ENCODE measurements around the gene HS2ST1.
A peak's percentile ranks its signal among the peaks of the same experiment; 100 is the strongest.
"Not testable (repeated sequence)": the region's sequence is repeated elsewhere in the genome, so short reads cannot be mapped to it uniquely, and the experiment has no call there.

Gene HS2ST1

DNA sequence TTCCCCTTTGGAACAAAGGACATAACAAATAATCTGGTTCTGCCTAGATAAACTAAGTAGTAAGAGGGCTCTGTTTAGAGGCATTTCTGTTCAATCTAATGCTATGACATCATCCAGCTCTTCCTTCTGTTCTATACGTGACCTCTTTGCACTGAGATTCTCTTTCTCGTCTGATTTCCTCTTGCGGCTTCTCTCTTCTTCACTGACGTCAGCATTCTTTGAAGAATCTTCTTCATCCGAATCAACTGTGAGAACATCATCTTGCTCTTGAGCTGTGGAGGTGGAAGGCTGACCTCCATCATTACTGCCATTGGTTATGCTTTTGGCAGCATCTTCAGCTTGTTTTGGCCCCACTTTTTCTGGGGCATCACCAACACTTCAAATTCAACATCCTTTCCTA, 130.4 kb downstream of the HS2ST1 start:
- no peaks in the 10 kb centered on the region for H3K27me3 Mint-ChIP-seq
- peaks cover 54% of the 10 kb centered on the region for H3K4me1 Mint-ChIP-seq (ENCODE audit: low read depth)
- H3K9me3 Mint-ChIP-seq (ENCODE audit: low read depth), result no peaks in the 10 kb centered on the region
- H3K36me3 Mint-ChIP-seq, result peaks cover 9% of the 10 kb centered on the region
- peak overlapping the region; percentile 5 for H3K4me3 Mint-ChIP-seq
- peak overlapping the region; percentile 36 for H3K27ac Mint-ChIP-seq

GRCh38 chr1:87045761-87046304, 131.4 kb downstream of the HS2ST1 start:
- peak overlapping the region; percentile 65 for H3K4me3 Mint-ChIP-seq
- peaks cover 58% of the 10 kb centered on the region for H3K4me1 Mint-ChIP-seq (ENCODE audit: low read depth)
- H3K36me3 Mint-ChIP-seq, result peaks cover 9% of the 10 kb centered on the region
- H3K27ac Mint-ChIP-seq, result peak overlapping the region; percentile 55
- H3K9me3 Mint-ChIP-seq (ENCODE audit: low read depth), result no peaks in the 10 kb centered on the region
- no peaks in the 10 kb centered on the region for H3K27me3 Mint-ChIP-seq

DNA sequence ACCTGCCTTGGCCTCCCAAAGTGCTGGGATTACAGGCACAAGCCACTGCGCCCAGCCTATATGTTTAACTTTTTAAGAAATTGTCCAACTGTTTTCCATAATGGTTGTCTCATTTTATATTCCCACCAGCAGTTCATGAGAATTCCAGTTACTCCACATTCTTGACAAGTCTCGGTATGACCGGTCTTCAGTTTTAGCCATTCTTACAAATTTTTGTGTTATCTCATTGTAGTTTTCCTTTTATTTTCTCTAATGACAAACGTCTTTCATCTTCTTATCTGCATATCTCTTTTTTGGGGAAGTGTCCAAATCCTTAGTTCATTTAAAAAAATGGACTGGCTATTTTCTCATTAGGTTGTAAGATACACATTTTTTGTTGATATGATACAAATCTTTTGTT, 132.5 kb downstream of the HS2ST1 start:
- Mint-ChIP-seq H3K36me3 (peaks cover 9% of the 10 kb centered on the region), H3K27me3 (no peaks in the 10 kb centered on the region), H3K27ac (no peak overlapping the region), H3K9me3 (ENCODE audit: low read depth) (no peaks in the 10 kb centered on the region), H3K4me3 (no peak overlapping the region), H3K4me1 (ENCODE audit: low read depth) (peaks cover 54% of the 10 kb centered on the region)

DNA sequence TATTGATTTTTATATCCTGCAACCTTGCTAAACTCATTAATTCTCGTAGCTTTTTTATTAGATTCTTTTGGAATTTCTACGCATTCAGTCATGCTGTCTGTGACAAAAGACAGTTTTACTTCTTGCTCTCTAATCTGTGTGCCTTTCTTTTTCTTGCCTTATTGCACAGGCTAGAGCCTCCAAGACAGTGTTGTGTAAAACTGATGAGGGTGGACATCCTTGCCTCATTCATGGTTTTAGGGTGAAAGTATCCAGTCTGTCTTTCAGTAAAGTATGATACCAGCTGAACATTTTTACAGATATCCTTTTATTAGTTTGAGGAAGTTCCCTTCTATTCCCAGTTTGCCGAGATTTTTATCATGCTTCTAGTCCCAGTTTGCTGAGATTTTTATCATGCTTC, 133.8 kb downstream of the HS2ST1 start:
- H3K4me1 Mint-ChIP-seq (ENCODE audit: low read depth), result peaks cover 44% of the 10 kb centered on the region
- no peaks in the 10 kb centered on the region for H3K9me3 Mint-ChIP-seq (ENCODE audit: low read depth)
- no peak overlapping the region for H3K27ac Mint-ChIP-seq

DNA sequence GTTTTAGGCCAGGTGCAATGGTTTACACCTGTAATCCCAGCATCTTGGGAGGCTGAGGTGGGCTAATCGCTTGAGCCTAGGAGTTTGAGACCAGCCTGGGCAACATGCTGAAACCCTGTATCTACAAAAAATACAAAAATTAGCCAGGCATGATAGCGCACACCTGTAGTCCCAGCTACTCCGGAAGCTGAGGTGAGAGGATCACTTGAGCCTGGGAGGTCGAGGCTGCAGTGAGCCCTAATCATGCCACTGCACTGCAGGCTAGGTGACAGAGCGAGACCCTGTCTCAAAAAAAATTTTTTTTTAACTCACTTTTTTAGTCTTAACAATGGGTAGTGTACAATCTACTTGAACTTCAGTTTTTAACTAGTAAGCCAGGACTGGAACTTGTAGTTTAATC, 137.5 kb downstream of the HS2ST1 start:
- peaks cover 21% of the 10 kb centered on the region for H3K4me1 Mint-ChIP-seq (ENCODE audit: low read depth)
- no peaks in the 10 kb centered on the region for H3K27me3 Mint-ChIP-seq
- peaks cover 5% of the 10 kb centered on the region for H3K36me3 Mint-ChIP-seq
- no peak overlapping the region for H3K27ac Mint-ChIP-seq
- H3K9me3 Mint-ChIP-seq (ENCODE audit: low read depth), result no peaks in the 10 kb centered on the region
- no peak overlapping the region for H3K4me3 Mint-ChIP-seq

More for the DNA sequence above, 133.8 kb downstream of the HS2ST1 start:
- peaks cover 9% of the 10 kb centered on the region for H3K36me3 Mint-ChIP-seq
- H3K4me3 Mint-ChIP-seq, result no peak overlapping the region
- no peaks in the 10 kb centered on the region for H3K27me3 Mint-ChIP-seq

DNA sequence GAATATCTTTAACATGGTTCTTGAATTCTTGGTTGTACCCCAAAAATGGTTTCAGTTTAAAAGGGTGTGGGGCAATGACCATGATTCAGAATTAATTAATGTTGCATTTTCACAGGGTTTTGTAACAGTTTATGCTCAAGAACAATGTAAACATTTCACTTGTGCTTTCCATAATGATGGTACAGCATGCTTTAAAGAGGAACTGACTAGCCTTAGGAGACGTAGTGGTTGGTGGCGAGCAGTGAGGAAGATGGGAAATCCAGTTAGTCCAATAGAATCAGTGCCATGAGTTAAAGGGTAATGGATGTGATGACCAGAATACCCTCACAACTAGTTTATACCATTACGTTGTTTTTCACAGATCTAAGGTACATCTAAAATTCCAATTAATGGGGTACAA, 138.0 kb downstream of the HS2ST1 start:
- no peak overlapping the region for H3K27ac Mint-ChIP-seq
- no peak overlapping the region for H3K4me3 Mint-ChIP-seq
- peaks cover 21% of the 10 kb centered on the region for H3K4me1 Mint-ChIP-seq (ENCODE audit: low read depth)
- H3K36me3 Mint-ChIP-seq, result peaks cover 5% of the 10 kb centered on the region
- H3K9me3 Mint-ChIP-seq (ENCODE audit: low read depth), result no peaks in the 10 kb centered on the region
- H3K27me3 Mint-ChIP-seq, result no peaks in the 10 kb centered on the region

DNA sequence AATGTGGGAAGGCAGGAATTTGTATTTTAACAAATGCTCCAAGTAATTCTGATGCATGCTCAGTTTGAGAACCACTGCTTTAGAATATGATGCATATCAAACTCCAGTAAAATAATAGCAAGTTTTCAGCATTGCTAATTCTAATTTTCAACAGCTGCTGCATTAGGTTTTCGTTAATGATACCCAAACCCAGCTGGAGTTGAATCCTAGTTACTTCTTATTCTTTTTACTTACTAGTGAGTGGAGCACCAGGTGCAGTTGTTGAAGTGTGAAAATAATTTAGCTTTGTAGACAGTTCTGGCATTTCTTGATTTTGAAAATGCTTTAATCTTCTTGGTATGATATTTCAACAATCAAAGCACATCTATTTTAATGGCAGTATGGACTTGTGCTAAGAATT, 138.5 kb downstream of the HS2ST1 start:
- H3K9me3 Mint-ChIP-seq (ENCODE audit: low read depth), result no peaks in the 10 kb centered on the region
- H3K4me3 Mint-ChIP-seq, result no peak overlapping the region

DNA sequence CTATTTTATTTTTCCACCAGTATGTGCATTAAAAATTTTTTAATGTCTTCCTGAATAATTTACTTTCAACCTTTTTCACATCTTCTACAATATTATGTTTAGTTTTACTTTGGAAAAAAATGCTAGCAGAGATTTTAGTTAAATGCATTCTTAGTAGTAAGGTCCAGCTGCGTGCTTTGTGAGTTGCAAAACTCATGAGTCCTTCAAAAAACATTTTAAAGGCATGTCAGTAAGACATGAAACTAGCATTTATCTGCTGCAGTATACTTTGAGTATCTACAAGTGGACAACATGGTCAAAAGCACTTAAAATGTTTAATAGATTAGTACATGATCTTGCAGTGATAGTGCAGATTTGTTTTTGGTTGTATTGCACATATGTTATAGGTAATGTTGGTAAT, 139.0 kb downstream of the HS2ST1 start:
- Mint-ChIP-seq H3K4me1 (ENCODE audit: low read depth) (peaks cover 21% of the 10 kb centered on the region), H3K4me3 (no peak overlapping the region), H3K9me3 (ENCODE audit: low read depth) (no peaks in the 10 kb centered on the region), H3K27me3 (no peaks in the 10 kb centered on the region), H3K27ac (no peak overlapping the region), H3K36me3 (no peaks in the 10 kb centered on the region)

More for the DNA sequence above, 138.5 kb downstream of the HS2ST1 start:
- Mint-ChIP-seq H3K27me3 (no peaks in the 10 kb centered on the region), H3K4me1 (ENCODE audit: low read depth) (peaks cover 21% of the 10 kb centered on the region), H3K36me3 (peaks cover 2% of the 10 kb centered on the region), H3K27ac (no peak overlapping the region)

DNA sequence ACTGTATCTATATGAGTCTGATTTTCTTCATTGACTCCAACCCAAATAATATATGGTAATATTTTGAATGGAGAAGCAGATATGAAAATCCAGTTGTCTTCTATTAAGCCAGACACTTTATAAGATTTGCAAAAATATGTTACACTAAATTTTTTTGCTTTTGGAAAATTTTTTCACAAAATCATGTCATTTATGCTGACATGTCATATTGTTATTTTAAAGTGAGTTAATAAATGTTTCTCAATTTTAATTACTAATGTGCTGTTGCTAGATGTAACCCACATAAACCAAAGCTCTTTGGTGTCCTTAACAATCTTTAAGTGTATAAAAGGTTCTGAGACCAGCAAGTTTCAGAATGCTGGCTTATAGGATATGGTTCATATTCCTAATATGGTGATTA, 142.5 kb downstream of the HS2ST1 start:
- Mint-ChIP-seq H3K4me1 (ENCODE audit: low read depth) (peaks cover 16% of the 10 kb centered on the region), H3K27me3 (no peaks in the 10 kb centered on the region), H3K4me3 (no peak overlapping the region), H3K9me3 (ENCODE audit: low read depth) (no peaks in the 10 kb centered on the region), H3K36me3 (no peaks in the 10 kb centered on the region), H3K27ac (no peak overlapping the region)

DNA sequence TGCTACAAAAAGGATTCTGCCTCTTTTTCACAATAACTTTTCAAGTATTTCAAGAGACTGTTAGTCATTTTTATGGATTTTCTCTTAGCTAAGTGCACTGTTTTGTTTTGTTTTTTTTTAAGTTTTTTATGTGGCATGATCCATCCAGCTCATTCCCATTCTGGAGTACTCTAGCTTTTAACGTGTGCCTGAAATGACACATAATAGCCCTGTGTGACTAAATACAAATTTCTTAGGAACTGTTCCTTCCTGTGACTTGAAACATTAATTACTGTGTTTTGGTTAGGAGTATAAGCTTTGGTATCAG, 143.9 kb downstream of the HS2ST1 start:
- H3K27ac Mint-ChIP-seq, result no peak overlapping the region
- H3K9me3 Mint-ChIP-seq (ENCODE audit: low read depth), result no peaks in the 10 kb centered on the region
- peaks cover 21% of the 10 kb centered on the region for H3K4me1 Mint-ChIP-seq (ENCODE audit: low read depth)
- H3K4me3 Mint-ChIP-seq, result no peak overlapping the region
- H3K27me3 Mint-ChIP-seq, result no peaks in the 10 kb centered on the region
- peaks cover 6% of the 10 kb centered on the region for H3K36me3 Mint-ChIP-seq

- Mint-ChIP-seq H3K36me3 (peaks cover 11% of the 10 kb centered on the region), H3K27ac (no peak overlapping the region), H3K27me3 (no peaks in the 10 kb centered on the region), H3K4me1 (ENCODE audit: low read depth) (peaks cover 27% of the 10 kb centered on the region), H3K9me3 (ENCODE audit: low read depth) (no peaks in the 10 kb centered on the region), H3K4me3 (no peak overlapping the region)
Observed at GRCh38 chr1:87061742-87062156, 147.3 kb downstream of the HS2ST1 start.

GRCh38 chr1:87062687-87063086, 148.3 kb downstream of the HS2ST1 start:
- Mint-ChIP-seq H3K27me3 (no peaks in the 10 kb centered on the region), H3K4me3 (no peak overlapping the region), H3K27ac (no peak overlapping the region), H3K36me3 (peaks cover 17% of the 10 kb centered on the region), H3K4me1 (ENCODE audit: low read depth) (peaks cover 29% of the 10 kb centered on the region), H3K9me3 (ENCODE audit: low read depth) (no peaks in the 10 kb centered on the region)

DNA sequence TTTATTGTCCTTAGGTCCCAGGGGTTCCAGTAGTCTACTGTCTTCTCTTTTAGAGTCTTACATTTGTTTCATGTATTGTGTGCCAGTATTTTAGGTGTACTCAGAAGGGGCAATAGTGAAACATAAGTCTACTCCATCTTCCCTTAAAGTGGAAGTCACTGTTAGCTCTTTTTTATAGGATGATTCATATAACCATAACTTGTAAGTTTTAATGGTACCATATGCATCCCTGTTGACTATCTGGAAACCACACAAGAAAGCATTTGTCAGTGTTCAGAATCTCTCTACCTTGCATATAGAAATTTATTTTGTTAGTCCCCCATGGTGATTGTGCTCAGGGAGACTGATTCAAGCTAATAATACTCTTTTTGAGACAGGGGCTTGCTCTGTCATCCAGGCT, 149.9 kb downstream of the HS2ST1 start:
- Mint-ChIP-seq H3K4me3 (no peak overlapping the region), H3K4me1 (ENCODE audit: low read depth) (peaks cover 31% of the 10 kb centered on the region), H3K36me3 (peaks cover 18% of the 10 kb centered on the region), H3K27me3 (no peaks in the 10 kb centered on the region), H3K27ac (no peak overlapping the region), H3K9me3 (ENCODE audit: low read depth) (no peaks in the 10 kb centered on the region)

DNA sequence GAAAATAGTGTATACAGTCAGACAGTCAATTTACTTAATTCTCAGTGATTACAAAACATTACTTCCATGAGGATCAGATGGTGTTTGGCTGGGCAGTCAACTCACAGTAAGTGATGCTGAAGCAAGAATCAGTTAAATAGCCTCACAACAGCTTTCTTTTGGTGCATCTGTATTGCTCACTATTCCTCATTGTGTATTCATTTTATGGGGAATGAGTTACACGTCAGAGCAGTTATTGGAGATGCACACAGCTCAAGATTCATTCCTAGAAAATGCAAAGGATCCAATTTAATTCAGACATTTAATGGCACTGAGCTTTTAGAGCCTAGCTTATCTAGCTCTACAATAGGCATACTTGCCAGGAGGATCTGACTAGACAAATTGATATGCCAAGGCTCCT, 150.6 kb downstream of the HS2ST1 start:
- H3K4me1 Mint-ChIP-seq (ENCODE audit: low read depth), result peaks cover 28% of the 10 kb centered on the region
- no peak overlapping the region for H3K27ac Mint-ChIP-seq
- H3K36me3 Mint-ChIP-seq, result peaks cover 18% of the 10 kb centered on the region
- H3K9me3 Mint-ChIP-seq (ENCODE audit: low read depth), result no peaks in the 10 kb centered on the region
- H3K27me3 Mint-ChIP-seq, result no peaks in the 10 kb centered on the region
- H3K4me3 Mint-ChIP-seq, result no peak overlapping the region

- H3K9me3 Mint-ChIP-seq (ENCODE audit: low read depth); H3K27me3 Mint-ChIP-seq; H3K4me3 Mint-ChIP-seq; H3K27ac Mint-ChIP-seq: not testable (repeated sequence)
- Mint-ChIP-seq H3K36me3 (peaks cover 18% of the 10 kb centered on the region), H3K4me1 (ENCODE audit: low read depth) (peaks cover 21% of the 10 kb centered on the region)
Observed at GRCh38 chr1:87066708-87067107, 152.3 kb downstream of the HS2ST1 start.

DNA sequence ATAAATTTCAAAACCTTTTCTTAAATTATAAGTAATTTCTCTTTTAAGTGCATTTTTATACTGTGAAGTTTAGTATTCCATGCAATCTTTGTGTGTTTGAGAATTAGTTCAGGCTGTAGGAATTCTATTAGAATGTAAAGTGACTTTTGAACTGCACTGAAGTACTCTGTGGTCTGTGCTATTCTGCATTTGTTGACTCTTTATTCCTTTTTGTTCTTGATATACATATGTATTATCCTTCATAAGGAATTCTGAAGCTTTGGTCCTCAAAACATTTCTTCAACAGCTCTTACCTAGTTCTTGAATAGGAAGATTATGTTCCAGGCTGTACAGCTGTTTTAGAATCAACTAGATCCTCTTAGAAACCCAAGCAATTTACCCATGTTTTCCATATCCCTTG, 158.0 kb downstream of the HS2ST1 start:
- Mint-ChIP-seq H3K4me1 (ENCODE audit: low read depth) (peaks cover 4% of the 10 kb centered on the region), H3K36me3 (peaks cover 17% of the 10 kb centered on the region), H3K27me3 (no peaks in the 10 kb centered on the region), H3K4me3 (no peak overlapping the region), H3K9me3 (ENCODE audit: low read depth) (no peaks in the 10 kb centered on the region), H3K27ac (no peak overlapping the region)
